ENCODE measurements around the gene STX5. TPM values are rescaled to one million over a fixed set of nuclear protein-coding genes. Genes with fewer than 3 reads are reported as not detected.
A peak's percentile ranks its signal among the peaks of the same experiment; 100 is the strongest.
"Not testable (repeated sequence)": the region's sequence is repeated elsewhere in the genome, so short reads cannot be mapped to it uniquely, and the experiment has no call there.

The STX5 gene
- total RNA-seq, 1 donor: 35.8 TPM

DNA sequence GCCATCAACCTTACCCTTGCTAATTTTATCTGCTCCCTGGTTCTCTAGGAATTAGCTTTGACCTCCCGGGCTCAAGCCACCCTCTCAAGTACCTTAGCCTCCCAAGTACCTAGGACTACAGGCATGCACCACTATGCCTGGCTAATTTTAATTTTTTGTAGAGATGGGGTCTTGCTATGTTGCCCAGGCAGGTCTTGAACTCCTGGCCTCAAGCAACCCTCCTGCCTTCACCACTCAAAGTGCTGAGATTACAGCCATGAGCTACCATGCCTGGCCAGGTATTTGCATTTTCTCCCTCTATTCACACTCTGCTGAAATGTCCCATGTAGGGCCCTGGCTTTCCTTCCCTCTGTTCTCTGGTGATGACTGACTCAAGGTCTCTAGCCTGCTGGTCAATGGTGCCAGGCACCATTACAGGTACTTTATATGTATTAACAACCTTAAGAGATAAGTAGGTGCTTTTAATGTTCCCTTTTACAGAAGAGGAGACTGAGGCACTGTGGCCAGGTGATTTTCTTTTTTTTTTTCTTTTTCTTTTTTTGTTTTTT is 16.0 kb upstream of the STX5 start:
- TF ChIP-seq, protein P1, sequence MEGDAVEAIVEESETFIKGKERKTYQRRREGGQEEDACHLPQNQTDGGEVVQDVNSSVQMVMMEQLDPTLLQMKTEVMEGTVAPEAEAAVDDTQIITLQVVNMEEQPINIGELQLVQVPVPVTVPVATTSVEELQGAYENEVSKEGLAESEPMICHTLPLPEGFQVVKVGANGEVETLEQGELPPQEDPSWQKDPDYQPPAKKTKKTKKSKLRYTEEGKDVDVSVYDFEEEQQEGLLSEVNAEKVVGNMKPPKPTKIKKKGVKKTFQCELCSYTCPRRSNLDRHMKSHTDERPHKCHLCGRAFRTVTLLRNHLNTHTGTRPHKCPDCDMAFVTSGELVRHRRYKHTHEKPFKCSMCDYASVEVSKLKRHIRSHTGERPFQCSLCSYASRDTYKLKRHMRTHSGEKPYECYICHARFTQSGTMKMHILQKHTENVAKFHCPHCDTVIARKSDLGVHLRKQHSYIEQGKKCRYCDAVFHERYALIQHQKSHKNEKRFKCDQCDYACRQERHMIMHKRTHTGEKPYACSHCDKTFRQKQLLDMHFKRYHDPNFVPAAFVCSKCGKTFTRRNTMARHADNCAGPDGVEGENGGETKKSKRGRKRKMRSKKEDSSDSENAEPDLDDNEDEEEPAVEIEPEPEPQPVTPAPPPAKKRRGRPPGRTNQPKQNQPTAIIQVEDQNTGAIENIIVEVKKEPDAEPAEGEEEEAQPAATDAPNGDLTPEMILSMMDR (IDR thresholded peaks at IDR 0.05; ENCODE audit: extremely low read depth, low read depth, low read length): no peak
- Histone ChIP-seq H2AFZ (ENCODE audit: low read length) (no peak overlapping the region), H3K27ac (ENCODE audit: low read depth, low read length) (no peak overlapping the region), H3K4me3 (ENCODE audit: insufficient read depth, low read length) (no peak overlapping the region), H3K36me3 (ENCODE audit: insufficient read depth, low read length) (peaks cover 13% of the 10 kb centered on the region), H3K4me1 (ENCODE audit: insufficient read depth, low read length) (peaks cover 2% of the 10 kb centered on the region), H3K27me3 (ENCODE audit: insufficient read depth, low read length) (no peaks in the 10 kb centered on the region), H3K9me3 (ENCODE audit: low read depth, low read length) (no peaks in the 10 kb centered on the region), H4K20me1 (ENCODE audit: insufficient read depth, low read length) (peaks cover 13% of the 10 kb centered on the region), H3K4me2 (ENCODE audit: insufficient read depth, low read length) (no peak overlapping the region), H3K79me2 (ENCODE audit: insufficient read depth, low read length) (no peaks in the 10 kb centered on the region)
- no peak for DNase-seq (ENCODE audit: insufficient read length, low spot score, missing footprints)

DNA sequence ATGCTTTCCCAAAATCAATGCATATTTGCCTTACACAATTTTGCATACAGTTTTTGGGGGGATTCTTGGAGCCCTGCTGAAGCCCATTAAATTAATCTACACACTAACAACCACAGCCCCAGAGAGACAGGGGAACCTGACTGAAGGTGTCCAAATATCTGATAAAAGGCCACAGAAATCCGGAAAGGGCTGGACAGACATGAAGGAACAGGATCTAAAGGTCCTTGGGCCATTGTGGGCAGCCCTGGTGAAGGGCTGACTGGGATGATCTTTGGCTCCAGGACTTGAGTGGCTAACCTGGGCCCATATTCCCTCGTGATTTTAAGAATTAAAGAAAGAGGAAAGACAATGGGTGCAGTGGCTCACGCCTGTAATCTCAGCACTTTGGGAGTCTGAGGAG is 14.3 kb upstream of the STX5 start:
- Histone ChIP-seq H3K4me2 (ENCODE audit: insufficient read depth, low read length) (no peak overlapping the region), H3K9me3 (ENCODE audit: low read depth, low read length) (no peaks in the 10 kb centered on the region), H3K79me2 (ENCODE audit: insufficient read depth, low read length) (no peaks in the 10 kb centered on the region), H3K36me3 (ENCODE audit: insufficient read depth, low read length) (no peaks in the 10 kb centered on the region), H4K20me1 (ENCODE audit: insufficient read depth, low read length) (no peaks in the 10 kb centered on the region), H3K27ac (ENCODE audit: low read depth, low read length) (no peak overlapping the region), H2AFZ (ENCODE audit: low read length) (no peak overlapping the region), H3K4me3 (ENCODE audit: insufficient read depth, low read length) (no peak overlapping the region), H3K4me1 (ENCODE audit: insufficient read depth, low read length) (peaks cover 11% of the 10 kb centered on the region), H3K27me3 (ENCODE audit: insufficient read depth, low read length) (no peaks in the 10 kb centered on the region)
- DNase-seq (ENCODE audit: insufficient read length, low spot score, missing footprints): no peak
- TF ChIP-seq, protein P1 (IDR thresholded peaks at IDR 0.05; ENCODE audit: extremely low read depth, low read depth, low read length): no peak

DNA sequence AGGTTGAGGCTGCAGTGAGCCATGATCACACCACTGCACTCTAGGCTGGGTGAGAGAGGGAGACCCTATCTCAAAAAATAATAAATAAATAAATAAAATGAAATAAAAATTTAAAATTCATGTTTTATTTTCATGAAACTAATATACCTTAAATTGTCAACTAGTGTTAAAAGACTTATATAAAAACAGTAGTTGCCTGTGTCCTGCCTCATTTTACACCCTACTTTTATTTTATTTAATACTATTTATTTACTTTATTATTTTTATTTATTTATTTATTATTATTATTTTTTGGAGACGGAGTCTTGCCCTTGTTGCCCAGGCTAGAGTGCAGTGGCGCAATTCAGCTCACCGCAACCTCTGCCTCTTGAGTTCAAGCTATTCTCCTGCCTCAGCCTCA is 12.3 kb upstream of the STX5 start:
- no peak for DNase-seq (ENCODE audit: insufficient read length, low spot score, missing footprints)
- Histone ChIP-seq H3K79me2 (ENCODE audit: insufficient read depth, low read length) (peaks cover 2% of the 10 kb centered on the region), H3K4me2 (ENCODE audit: insufficient read depth, low read length) (no peak overlapping the region), H3K9me3 (ENCODE audit: low read depth, low read length) (no peaks in the 10 kb centered on the region), H3K36me3 (ENCODE audit: insufficient read depth, low read length) (no peaks in the 10 kb centered on the region), H3K27me3 (ENCODE audit: insufficient read depth, low read length) (no peaks in the 10 kb centered on the region), H2AFZ (ENCODE audit: low read length) (no peak overlapping the region), H3K4me1 (ENCODE audit: insufficient read depth, low read length) (peaks cover 11% of the 10 kb centered on the region), H3K4me3 (ENCODE audit: insufficient read depth, low read length) (no peak overlapping the region), H4K20me1 (ENCODE audit: insufficient read depth, low read length) (no peaks in the 10 kb centered on the region), H3K27ac (ENCODE audit: low read depth, low read length) (no peak overlapping the region)
- TF ChIP-seq, protein P1 (IDR thresholded peaks at IDR 0.05; ENCODE audit: extremely low read depth, low read depth, low read length): no peak

DNA sequence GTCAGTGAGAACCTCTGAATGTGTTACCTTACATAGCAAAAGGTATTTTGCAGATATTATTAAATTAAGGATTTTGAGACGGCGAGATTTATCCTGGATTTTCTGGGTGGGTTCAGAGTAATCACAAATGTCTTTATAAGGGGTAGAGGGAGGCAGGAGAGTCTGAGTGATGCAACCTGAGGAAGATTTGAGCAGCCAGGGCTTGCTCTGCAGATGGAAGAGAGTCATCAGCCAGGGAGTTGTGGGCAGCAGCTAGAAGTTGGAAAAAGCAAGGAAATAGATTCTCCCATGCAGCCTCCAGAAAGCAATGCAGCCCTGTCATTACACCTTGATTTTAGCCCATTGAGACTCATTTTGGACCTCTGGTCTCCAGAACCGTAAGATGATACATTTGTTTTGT is 11.6 kb upstream of the STX5 start:
- no peak overlapping the region for H3K4me2 ChIP-seq (ENCODE audit: insufficient read depth, low read length)
- H3K27me3 ChIP-seq (ENCODE audit: insufficient read depth, low read length): no peaks in the 10 kb centered on the region
- no peaks in the 10 kb centered on the region for H3K9me3 ChIP-seq (ENCODE audit: low read depth, low read length)
- H3K4me1 ChIP-seq (ENCODE audit: insufficient read depth, low read length): peaks cover 16% of the 10 kb centered on the region
- DNase-seq (ENCODE audit: insufficient read length, low spot score, missing footprints): no peak
- no peak overlapping the region for H3K4me3 ChIP-seq (ENCODE audit: insufficient read depth, low read length)
- no peaks in the 10 kb centered on the region for H4K20me1 ChIP-seq (ENCODE audit: insufficient read depth, low read length)
- no peak overlapping the region for H3K27ac ChIP-seq (ENCODE audit: low read depth, low read length)
- H3K79me2 ChIP-seq (ENCODE audit: insufficient read depth, low read length): peaks cover 9% of the 10 kb centered on the region
- no peaks in the 10 kb centered on the region for H3K36me3 ChIP-seq (ENCODE audit: insufficient read depth, low read length)
- TF ChIP-seq, protein P1 (IDR thresholded peaks at IDR 0.05; ENCODE audit: extremely low read depth, low read depth, low read length): no peak
- H2AFZ ChIP-seq (ENCODE audit: low read length): peak overlapping the region; percentile 51

DNA sequence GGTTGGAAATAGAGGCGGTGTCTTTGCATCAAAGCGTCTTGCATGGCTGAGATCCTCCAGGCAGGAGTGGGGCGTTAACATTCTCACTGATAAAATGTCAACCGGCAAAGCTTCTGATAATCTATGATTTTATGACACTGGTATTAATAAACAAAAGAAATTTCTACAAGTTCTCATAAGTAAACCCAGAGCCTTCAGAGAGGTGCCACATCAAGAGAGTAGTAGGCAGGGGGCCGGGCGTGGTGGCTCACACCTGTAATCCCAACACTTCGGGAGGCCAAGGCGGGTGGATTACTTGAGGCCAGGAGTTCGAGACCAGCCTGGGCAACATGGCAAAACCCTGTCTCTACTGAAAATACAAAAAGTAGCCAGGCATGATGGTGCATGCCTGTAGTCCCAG is 11.0 kb upstream of the STX5 start:
- Histone ChIP-seq H3K27ac (ENCODE audit: low read depth, low read length) (peak overlapping the region; percentile 99), H2AFZ (ENCODE audit: low read length) (peak overlapping the region; percentile 88), H3K4me2 (ENCODE audit: insufficient read depth, low read length) (peak overlapping the region; percentile 78), H3K79me2 (ENCODE audit: insufficient read depth, low read length) (peaks cover 15% of the 10 kb centered on the region), H3K4me1 (ENCODE audit: insufficient read depth, low read length) (peaks cover 21% of the 10 kb centered on the region)
- H3K36me3 ChIP-seq (ENCODE audit: insufficient read depth, low read length); DNase-seq (ENCODE audit: insufficient read length, low spot score, missing footprints); H4K20me1 ChIP-seq (ENCODE audit: insufficient read depth, low read length); H3K9me3 ChIP-seq (ENCODE audit: low read depth, low read length); H3K27me3 ChIP-seq (ENCODE audit: insufficient read depth, low read length); H3K4me3 ChIP-seq (ENCODE audit: insufficient read depth, low read length): not testable (repeated sequence)
